Measurements from ENCODE around the gene FKBP1A. TPM values are rescaled to one million over a fixed set of nuclear protein-coding genes. Genes with fewer than 3 reads are reported as not detected.

Gene FKBP1A
- total RNA-seq, 1 experiment from 2014 or later = 166 TPM

- Mint-ChIP-seq H3K4me1 (ENCODE audit: low read depth, unreplicated experiment) (peaks cover under 1% of the 10 kb centered on the region), H3K9me3 (ENCODE audit: low read depth, unreplicated experiment) (no peaks in the 10 kb centered on the region), H3K36me3 (ENCODE audit: insufficient read depth, unreplicated experiment) (peaks cover 9% of the 10 kb centered on the region), H3K27ac (ENCODE audit: unreplicated experiment) (no peak overlapping the region), H3K27me3 (ENCODE audit: unreplicated experiment) (no peaks in the 10 kb centered on the region), H3K4me3 (ENCODE audit: low read depth, unreplicated experiment) (no peak overlapping the region)
- no TSS peak for BruUV-seq (replicated peaks)
- no peak for DNase-seq
- TF ChIP-seq CTCF (IDR thresholded peaks at IDR 0.05; ENCODE audit: unreplicated experiment) = no peak
- intact Hi-C loops (cut with micrococcal nuclease; ENCODE audit: unreplicated experiment) = no loop called here
- CTCF ChIA-PET = interaction anchor here (0.7 to 1.3 kb wide), 2 partner anchors 143 to 186 kb away, joined by 3 to 7 read pairs; partner anchors contain the start of gene NSFL1C
Observed at GRCh38 chr20:1323830-1324597, 68.8 kb downstream of the FKBP1A start.

GRCh38 chr20:1323256-1323655 lies 69.6 kb downstream of the FKBP1A start:
- CTCF ChIA-PET = no interaction called here
- Mint-ChIP-seq H3K9me3 (ENCODE audit: low read depth, unreplicated experiment) (no peaks in the 10 kb centered on the region), H3K36me3 (ENCODE audit: insufficient read depth, unreplicated experiment) (peaks cover 9% of the 10 kb centered on the region), H3K4me1 (ENCODE audit: low read depth, unreplicated experiment) (no peaks in the 10 kb centered on the region), H3K27me3 (ENCODE audit: unreplicated experiment) (no peaks in the 10 kb centered on the region), H3K27ac (ENCODE audit: unreplicated experiment) (no peak overlapping the region), H3K4me3 (ENCODE audit: low read depth, unreplicated experiment) (no peak overlapping the region)
- no peak for TF ChIP-seq CTCF (IDR thresholded peaks at IDR 0.05; ENCODE audit: unreplicated experiment)
- BruUV-seq (replicated peaks) = no TSS peak
- no peak for DNase-seq
- intact Hi-C loops (cut with micrococcal nuclease; ENCODE audit: unreplicated experiment) = no loop called here

GRCh38 chr20:1322511-1323245 lies 70.2 kb downstream of the FKBP1A start:
- H3K36me3 Mint-ChIP-seq (ENCODE audit: insufficient read depth, unreplicated experiment) = peaks cover 3% of the 10 kb centered on the region
- DNase-seq = no peak
- CTCF ChIA-PET = no interaction called here

GRCh38 chr20:1321654-1321939 lies 71.3 kb downstream of the FKBP1A start:
- no peak for DNase-seq
- BruUV-seq (replicated peaks) = no TSS peak
- no peak overlapping the region for H3K4me3 Mint-ChIP-seq (ENCODE audit: low read depth, unreplicated experiment)
- no peak for TF ChIP-seq CTCF (IDR thresholded peaks at IDR 0.05; ENCODE audit: unreplicated experiment)
- no peaks in the 10 kb centered on the region for H3K27me3 Mint-ChIP-seq (ENCODE audit: unreplicated experiment)
- peaks cover 3% of the 10 kb centered on the region for H3K36me3 Mint-ChIP-seq (ENCODE audit: insufficient read depth, unreplicated experiment)
- intact Hi-C loops (cut with micrococcal nuclease; ENCODE audit: unreplicated experiment) = no loop called here
- H3K4me1 Mint-ChIP-seq (ENCODE audit: low read depth, unreplicated experiment) = no peaks in the 10 kb centered on the region
- H3K27ac Mint-ChIP-seq (ENCODE audit: unreplicated experiment) = no peak overlapping the region
- no peaks in the 10 kb centered on the region for H3K9me3 Mint-ChIP-seq (ENCODE audit: low read depth, unreplicated experiment)
- CTCF ChIA-PET = no interaction called here

More at GRCh38 chr20:1322511-1323245, 70.2 kb downstream of the FKBP1A start:
- H3K27ac Mint-ChIP-seq (ENCODE audit: unreplicated experiment) = no peak overlapping the region
- no peaks in the 10 kb centered on the region for H3K4me1 Mint-ChIP-seq (ENCODE audit: low read depth, unreplicated experiment)
- no peaks in the 10 kb centered on the region for H3K9me3 Mint-ChIP-seq (ENCODE audit: low read depth, unreplicated experiment)
- H3K4me3 Mint-ChIP-seq (ENCODE audit: low read depth, unreplicated experiment) = no peak overlapping the region
- intact Hi-C loops (cut with micrococcal nuclease; ENCODE audit: unreplicated experiment) = no loop called here
- no peak for TF ChIP-seq CTCF (IDR thresholded peaks at IDR 0.05; ENCODE audit: unreplicated experiment)
- H3K27me3 Mint-ChIP-seq (ENCODE audit: unreplicated experiment) = no peaks in the 10 kb centered on the region
- no TSS peak for BruUV-seq (replicated peaks)

All from Calu3 (cell line).